GM19452 (cell line): ENCODE measurements around the gene DAB1.
"Not testable (repeated sequence)": the region's sequence is repeated elsewhere in the genome, so short reads cannot be mapped to it uniquely, and the experiment has no call there.

Experiments
- ATAC-seq: cut with Tn5 transposase; IDR thresholded peaks from one replicate; pipeline ENCODE4 v1.9.1; 2021; ENCODE audit not compliant: unreplicated experiment

DAB1 gene

GRCh38 chr1:57232500-57232899, 191.4 kb downstream of the DAB1 start:
- no peak for ATAC-seq

GRCh38 chr1:57229998-57230397, 193.9 kb downstream of the DAB1 start:
- ATAC-seq = no peak

GRCh38 chr1:57229076-57229475, 194.8 kb downstream of the DAB1 start:
- ATAC-seq = no peak

- ATAC-seq = no peak
Observed at GRCh38 chr1:57222801-57223200, 201.1 kb downstream of the DAB1 start.

- no peak for ATAC-seq
Observed at GRCh38 chr1:57222307-57222706, 201.6 kb downstream of the DAB1 start.

GRCh38 chr1:57220905-57221304, 203.0 kb downstream of the DAB1 start:
- ATAC-seq = not testable (repeated sequence)

- ATAC-seq = no peak
Observed at GRCh38 chr1:57218487-57219079, 205.3 kb downstream of the DAB1 start.

GRCh38 chr1:57217905-57218304, 206.0 kb downstream of the DAB1 start:
- ATAC-seq = no peak

GRCh38 chr1:57214951-57215575, 208.8 kb downstream of the DAB1 start:
- ATAC-seq = no peak

GRCh38 chr1:57210881-57211280, 213.0 kb downstream of the DAB1 start:
- no peak for ATAC-seq

GRCh38 chr1:57209495-57209894, 214.4 kb downstream of the DAB1 start:
- ATAC-seq = no peak

- ATAC-seq = no peak
Observed at GRCh38 chr1:57208741-57209302, 215.0 kb downstream of the DAB1 start.

- no peak for ATAC-seq
Observed at GRCh38 chr1:57206038-57206437, 217.8 kb downstream of the DAB1 start.

- ATAC-seq = no peak
Observed at GRCh38 chr1:57204942-57205787, 218.7 kb downstream of the DAB1 start.

GRCh38 chr1:57204091-57204490, 219.8 kb downstream of the DAB1 start:
- no peak for ATAC-seq

GRCh38 chr1:57202241-57202640, 221.6 kb downstream of the DAB1 start:
- ATAC-seq = no peak

GRCh38 chr1:57198912-57199311, 224.9 kb downstream of the DAB1 start:
- ATAC-seq = no peak

- no peak for ATAC-seq
Observed at GRCh38 chr1:57195436-57195941, 228.4 kb downstream of the DAB1 start.

GRCh38 chr1:57192222-57192621, 231.6 kb downstream of the DAB1 start:
- ATAC-seq = no peak

GRCh38 chr1:57190898-57191297, 233.0 kb downstream of the DAB1 start:
- ATAC-seq = no peak

- no peak for ATAC-seq
Observed at GRCh38 chr1:57188168-57188567, 235.7 kb downstream of the DAB1 start.

GRCh38 chr1:57186455-57186854, 237.4 kb downstream of the DAB1 start:
- ATAC-seq = no peak
